PC-3 (cell line): Measurements from ENCODE around the gene NAPB. TPM values are rescaled to one million over a fixed set of nuclear protein-coding genes. Genes with fewer than 3 reads are reported as not detected.

ENCODE experiments used
- ATAC-seq: fragments of 200-7000 bp; cut with Tn5 transposase; 2 replicates; pipeline ENCODE4 v1.9.1; 2020; ENCODE audit warnings: mild to moderate bottlenecking, moderate library complexity
- BruUV-seq: library from RNA; stranded (reverse); fragments of 400-500 nt; replicated peaks from 2 replicates; lab custom pipeline; 2021; lab: Mats Ljungman, UMichigan
- CTCF ChIA-PET: fragments of 300-600 bp; sonication (Branson Sonifier 250); formaldehyde crosslinking; loops from one replicate; lab custom pipeline; 2022; ENCODE audit warnings: antibody characterized with exemption; lab: Charles Lee
- POLR2A ChIA-PET: fragments of 300-600 bp; sonication (Branson Sonifier 250); formaldehyde crosslinking; loops from one replicate; lab custom pipeline; 2022; ENCODE audit warnings: antibody characterized with exemption; ENCODE audit not compliant: unreplicated experiment; lab: Charles Lee
- DNase-seq: peaks from one replicate; pipeline ENCODE4 v3.0.0-alpha.2; 2015
- H2AFZ ChIP-seq: fragments of 300-600 bp; sonication (generic); 2 replicates; pipeline ENCODE4 v1.6.0; 2016; ENCODE audit warnings: antibody characterized with exemption, low read length
- H3F3A ChIP-seq: fragments of 300-600 bp; sonication (generic); one replicate; pipeline ENCODE4 v1.6.0; 2017; ENCODE audit warnings: antibody characterized with exemption, low read length, control low read depth, mild to moderate bottlenecking; ENCODE audit not compliant: unreplicated experiment
- H3K27ac ChIP-seq: fragments of 300-600 bp; sonication (generic); 2 replicates; pipeline ENCODE4 v1.5.1; 2016; ENCODE audit warnings: mild to moderate bottlenecking, low read length
- H3K27me3 ChIP-seq: fragments of 300-600 bp; sonication (generic); 2 replicates; pipeline ENCODE4 v1.6.1; 2016; ENCODE audit warnings: low read length, mixed read lengths
- H3K36me3 ChIP-seq: fragments of 300-600 bp; sonication (generic); 2 replicates; pipeline ENCODE4 v1.6.1; 2016; ENCODE audit warnings: low read depth, mixed run types, low read length, mixed read lengths
- H3K4me1 ChIP-seq: fragments of 300-600 bp; sonication (generic); 2 replicates; pipeline ENCODE4 v1.5.1; 2016; ENCODE audit warnings: low read length; ENCODE audit not compliant: insufficient read depth
- H3K4me2 ChIP-seq: fragments of 300-600 bp; sonication (generic); 2 replicates; pipeline ENCODE4 v1.6.0; 2016; ENCODE audit warnings: low read length
- H3K4me3 ChIP-seq: fragments of 300-600 bp; sonication (generic); 2 replicates; pipeline ENCODE4 v1.5.1; 2016; ENCODE audit warnings: mild to moderate bottlenecking, low read length, mixed read lengths
- H3K79me2 ChIP-seq: fragments of 300-600 bp; sonication (generic); 2 replicates; pipeline ENCODE4 v1.6.1; 2017; ENCODE audit warnings: low read length, mixed read lengths
- H3K9ac ChIP-seq: fragments of 300-600 bp; sonication (generic); 2 replicates; pipeline ENCODE4 v1.6.0; 2016; ENCODE audit warnings: mild to moderate bottlenecking, low read length
- H3K9me2 ChIP-seq: fragments of 300-600 bp; sonication (generic); replicated peaks from 2 replicates; pipeline ENCODE4 v1.6.1; 2016; ENCODE audit warnings: mixed run types, low read length, mixed read lengths
- H3K9me3 ChIP-seq: fragments of 300-600 bp; sonication (generic); 2 replicates; pipeline ENCODE4 v1.6.1; 2016; ENCODE audit warnings: low read length, mixed read lengths
- H4K20me1 ChIP-seq: fragments of 300-600 bp; sonication (generic); 2 replicates; pipeline ENCODE4 v1.6.1; 2016; ENCODE audit warnings: low read length, mixed read lengths
- EZH2 ChIP-seq: fragments of 300-600 bp; sonication (generic); IDR thresholded peaks from one replicate; pipeline ENCODE4 v1.6.1; 2017; ENCODE audit warnings: antibody characterized with exemption, mild to moderate bottlenecking, low read length; ENCODE audit not compliant: unreplicated experiment
- EZH2phosphoT487 ChIP-seq: fragments of 300-600 bp; sonication (generic); IDR thresholded peaks from 2 replicates; pipeline ENCODE4 v1.6.1; 2018; ENCODE audit warnings: mild to moderate bottlenecking, antibody characterized with exemption, low read length, borderline replicate concordance
- intact Hi-C: fragments of 100-400 bp; cut with micrococcal nuclease; formaldehyde crosslinking; loops from 2 replicates; pipeline ENCODE4 v1.9.0; 2023
- total RNA-seq: library from RNA; depleted of rRNA; stranded (reverse); fragments of >200 nt; gene quantifications from 2 replicates; pipeline ENCODE4 v1.2.3, GENCODE V29; 2014
- TF ChIP-seq, protein P1 (sequence below): fragments of 300-600 bp; sonication (generic); conservative IDR thresholded peaks from 2 replicates; pipeline ENCODE4 v1.5.1; 2017; ENCODE audit warnings: antibody characterized with exemption, low read depth, mild to moderate bottlenecking, low read length

NAPB gene
- total RNA-seq, 1 experiment from 2014 or later = 7.8 TPM

- DNase-seq (no peak), ATAC-seq (no peak)
- H3K27ac ChIP-seq = peak overlapping the region; percentile 14
- peak overlapping the region; percentile 81 for H3K4me2 ChIP-seq
- H3K9ac ChIP-seq = peak overlapping the region; percentile 89
- H3K9me2 ChIP-seq = no peaks in the 10 kb centered on the region
- intact Hi-C loops = no loop called here
- no peaks in the 10 kb centered on the region for H3K36me3 ChIP-seq
- H3K9me3 ChIP-seq = no peaks in the 10 kb centered on the region
- POLR2A ChIA-PET = interaction anchor here (0.7 kb wide), 1 partner anchor 800 kb away, joined by 3 read pairs; no protein-coding TSS in a partner anchor
- no peaks in the 10 kb centered on the region for H3F3A ChIP-seq
- BruUV-seq = no TSS peak
- H3K27me3 ChIP-seq = no peaks in the 10 kb centered on the region
- no peak for TF ChIP-seq EZH2
- TF ChIP-seq, protein P1, sequence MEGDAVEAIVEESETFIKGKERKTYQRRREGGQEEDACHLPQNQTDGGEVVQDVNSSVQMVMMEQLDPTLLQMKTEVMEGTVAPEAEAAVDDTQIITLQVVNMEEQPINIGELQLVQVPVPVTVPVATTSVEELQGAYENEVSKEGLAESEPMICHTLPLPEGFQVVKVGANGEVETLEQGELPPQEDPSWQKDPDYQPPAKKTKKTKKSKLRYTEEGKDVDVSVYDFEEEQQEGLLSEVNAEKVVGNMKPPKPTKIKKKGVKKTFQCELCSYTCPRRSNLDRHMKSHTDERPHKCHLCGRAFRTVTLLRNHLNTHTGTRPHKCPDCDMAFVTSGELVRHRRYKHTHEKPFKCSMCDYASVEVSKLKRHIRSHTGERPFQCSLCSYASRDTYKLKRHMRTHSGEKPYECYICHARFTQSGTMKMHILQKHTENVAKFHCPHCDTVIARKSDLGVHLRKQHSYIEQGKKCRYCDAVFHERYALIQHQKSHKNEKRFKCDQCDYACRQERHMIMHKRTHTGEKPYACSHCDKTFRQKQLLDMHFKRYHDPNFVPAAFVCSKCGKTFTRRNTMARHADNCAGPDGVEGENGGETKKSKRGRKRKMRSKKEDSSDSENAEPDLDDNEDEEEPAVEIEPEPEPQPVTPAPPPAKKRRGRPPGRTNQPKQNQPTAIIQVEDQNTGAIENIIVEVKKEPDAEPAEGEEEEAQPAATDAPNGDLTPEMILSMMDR = no peak
- no peak for TF ChIP-seq EZH2phosphoT487
- H2AFZ ChIP-seq = peak overlapping the region; percentile 77
- CTCF ChIA-PET = no interaction called here
- H3K79me2 ChIP-seq = peaks cover 64% of the 10 kb centered on the region
- peaks cover 12% of the 10 kb centered on the region for H3K4me1 ChIP-seq
- no peaks in the 10 kb centered on the region for H4K20me1 ChIP-seq
- peak overlapping the region; percentile 74 for H3K4me3 ChIP-seq
These were observed 1.7 kb downstream of the NAPB start for GRCh38 chr20:23419657-23419994.

GRCh38 chr20:23417861-23418260 lies 3.4 kb downstream of the NAPB start:
- POLR2A ChIA-PET = interaction anchor here (0.6 kb wide), 1 partner anchor 67 kb away, joined by 3 read pairs; the partner anchor contains the start of gene NXT1
- H3K4me2 ChIP-seq = no peak overlapping the region
- H3K9me3 ChIP-seq = no peaks in the 10 kb centered on the region
- H3K27me3 ChIP-seq = no peaks in the 10 kb centered on the region
- H3F3A ChIP-seq = no peaks in the 10 kb centered on the region
- no peaks in the 10 kb centered on the region for H3K36me3 ChIP-seq
- H3K4me3 ChIP-seq = no peak overlapping the region
- BruUV-seq = no TSS peak
- intact Hi-C loops = no loop called here
- CTCF ChIA-PET = no interaction called here
- ATAC-seq = no peak
- H2AFZ ChIP-seq = no peak overlapping the region
- H3K9me2 ChIP-seq = no peaks in the 10 kb centered on the region
- H3K9ac ChIP-seq = no peak overlapping the region
- H3K79me2 ChIP-seq = peaks cover 82% of the 10 kb centered on the region
- peaks cover 12% of the 10 kb centered on the region for H3K4me1 ChIP-seq
- TF ChIP-seq EZH2 (no peak), EZH2phosphoT487 (no peak)
- TF ChIP-seq, protein P1 = no peak
- H3K27ac ChIP-seq = no peak overlapping the region
- H4K20me1 ChIP-seq = no peaks in the 10 kb centered on the region
- no peak for DNase-seq

GRCh38 chr20:23415959-23416583 lies 5.2 kb downstream of the NAPB start:
- Histone ChIP-seq H2AFZ (no peak overlapping the region), H3K36me3 (no peaks in the 10 kb centered on the region), H3K9me3 (no peaks in the 10 kb centered on the region), H3K79me2 (peaks cover 98% of the 10 kb centered on the region), H3K4me1 (peaks cover 7% of the 10 kb centered on the region; the same call in 1 of the 2 replicates), H3K9ac (no peak overlapping the region), H4K20me1 (peaks cover 6% of the 10 kb centered on the region; the same call in 1 of the 2 replicates), H3K4me2 (no peak overlapping the region), H3K27ac (no peak overlapping the region), H3K4me3 (no peak overlapping the region), H3K9me2 (no peaks in the 10 kb centered on the region), H3F3A (no peaks in the 10 kb centered on the region), H3K27me3 (no peaks in the 10 kb centered on the region)
- ATAC-seq (no peak), DNase-seq (no peak)
- intact Hi-C loops = no loop called here
- no TSS peak for BruUV-seq
- POLR2A ChIA-PET = no interaction called here
- no peak for TF ChIP-seq EZH2
- no peak for TF ChIP-seq EZH2phosphoT487
- TF ChIP-seq, protein P1 = no peak
- CTCF ChIA-PET = no interaction called here
